Astrocyte (in vitro differentiated cells and primary cell): ENCODE measurements around the gene PUS7. TPM values are rescaled to one million over a fixed set of nuclear protein-coding genes. Genes with fewer than 3 reads are reported as not detected.
A peak's percentile ranks its signal among the peaks of the same experiment; 100 is the strongest.

Source experiments
- DNase-seq: peaks from one replicate; pipeline ENCODE4 v3.0.0-alpha.2; 2010; ENCODE audit warnings: low read depth
- FAIRE-seq: peaks from 2 replicates; lab custom pipeline; 2011; peaks lifted over from hg19 to GRCh38; lab: Jason Lieb, UNC
- H2AFZ ChIP-seq: 2 replicates; pipeline ENCODE4 v1.6.0; 2012; ENCODE audit warnings: low read depth, low read length, inconsistent platforms
- H3K27ac ChIP-seq: 2 replicates; pipeline ENCODE4 v1.5.1; 2011; ENCODE audit warnings: low read depth, low read length, inconsistent platforms
- H3K27me3 ChIP-seq: 2 replicates; pipeline ENCODE4 v1.6.0; 2011; ENCODE audit warnings: low read length, inconsistent platforms; ENCODE audit not compliant: insufficient read depth
- H3K36me3 ChIP-seq: 2 replicates; pipeline ENCODE4 v1.5.1; 2011; ENCODE audit warnings: low read length, inconsistent platforms; ENCODE audit not compliant: insufficient read depth
- H3K4me1 ChIP-seq: 2 replicates; pipeline ENCODE4 v1.5.1; 2011; ENCODE audit warnings: low read length, inconsistent platforms; ENCODE audit not compliant: insufficient read depth
- H3K4me2 ChIP-seq: 2 replicates; pipeline ENCODE4 v1.6.0; 2012; ENCODE audit warnings: low read length, inconsistent platforms
- H3K4me3 ChIP-seq: 2 replicates; pipeline ENCODE4 v1.5.1; 2011; ENCODE audit warnings: low read depth, mild to moderate bottlenecking, low read length, inconsistent platforms; ENCODE audit not compliant: insufficient read depth
- H3K79me2 ChIP-seq: 2 replicates; pipeline ENCODE4 v1.6.0; 2012; ENCODE audit warnings: mild to moderate bottlenecking, low read length, inconsistent platforms; ENCODE audit not compliant: insufficient read depth
- H3K9ac ChIP-seq: 2 replicates; pipeline ENCODE4 v1.6.0; 2012; ENCODE audit warnings: mild to moderate bottlenecking, low read length, inconsistent platforms
- H3K9me3 ChIP-seq: 2 replicates; pipeline ENCODE4 v1.5.1; 2012; ENCODE audit warnings: low read depth, mild to moderate bottlenecking, low read length, inconsistent platforms; ENCODE audit not compliant: insufficient read depth
- H4K20me1 ChIP-seq: 2 replicates; pipeline ENCODE4 v1.6.0; 2012; ENCODE audit warnings: low read length, inconsistent platforms; ENCODE audit not compliant: insufficient read depth
- H3K27ac Mint-ChIP-seq: one replicate; pipeline ENCODE4 v1.8.0; 2021; ENCODE audit warnings: mild to moderate bottlenecking, mixed read lengths; ENCODE audit not compliant: unreplicated experiment
- H3K27me3 Mint-ChIP-seq: one replicate; pipeline ENCODE4 v1.8.0; 2021; ENCODE audit warnings: low read depth, mixed read lengths; ENCODE audit not compliant: unreplicated experiment
- H3K36me3 Mint-ChIP-seq: one replicate; pipeline ENCODE4 v1.8.0; 2021; ENCODE audit warnings: low read depth, mixed read lengths; ENCODE audit not compliant: unreplicated experiment
- H3K4me1 Mint-ChIP-seq: one replicate; pipeline ENCODE4 v1.8.0; 2021; ENCODE audit warnings: low read depth, mixed read lengths; ENCODE audit not compliant: unreplicated experiment
- H3K4me3 Mint-ChIP-seq: one replicate; pipeline ENCODE4 v1.8.0; 2021; ENCODE audit warnings: mild to moderate bottlenecking, moderate library complexity, mixed read lengths; ENCODE audit not compliant: unreplicated experiment
- H3K9me3 Mint-ChIP-seq: one replicate; pipeline ENCODE4 v1.8.0; 2021; ENCODE audit warnings: mild to moderate bottlenecking, mixed read lengths; ENCODE audit not compliant: unreplicated experiment
- CTCF ChIP-seq: IDR thresholded peaks from 2 replicates; pipeline ENCODE4 v1.5.1; 2011; ENCODE audit warnings: low read depth, mild to moderate bottlenecking, inconsistent platforms, low read length, moderate library complexity; ENCODE audit not compliant: insufficient read depth
- EZH2 ChIP-seq: IDR thresholded peaks from 2 replicates; pipeline ENCODE4 v1.6.1; 2012; ENCODE audit warnings: mild to moderate bottlenecking, low read length, inconsistent platforms; ENCODE audit not compliant: insufficient read depth
- total RNA-seq: library from RNA; stranded (reverse); gene quantifications from 2 replicates; pipeline ENCODE4 v1.2.1, GENCODE V29; 2021

Gene PUS7
- total RNA-seq, 1 donor from 2014 or later = 29.5 TPM

GRCh38 chr7:105512926-105513526 is 9.0 kb downstream of the PUS7 start:
- peaks cover 9% of the 10 kb centered on the region for H3K4me1 Mint-ChIP-seq
- Histone ChIP-seq H2AFZ (no peak overlapping the region), H3K36me3 (peaks cover 4% of the 10 kb centered on the region), H3K27me3 (no peaks in the 10 kb centered on the region), H3K4me2 (no peak overlapping the region), H3K9ac (no peak overlapping the region), H3K4me3 (no peak overlapping the region), H4K20me1 (peaks cover 33% of the 10 kb centered on the region), H3K27ac (no peak overlapping the region), H3K79me2 (peaks cover 77% of the 10 kb centered on the region), H3K9me3 (no peaks in the 10 kb centered on the region), H3K4me1 (no peaks in the 10 kb centered on the region)
- no peak overlapping the region for H3K4me3 Mint-ChIP-seq
- H3K9me3 Mint-ChIP-seq = no peaks in the 10 kb centered on the region
- no peaks in the 10 kb centered on the region for H3K27me3 Mint-ChIP-seq
- FAIRE-seq = no peak
- DNase-seq = no peak
- no peak overlapping the region for H3K27ac Mint-ChIP-seq
- no peak for TF ChIP-seq EZH2
- no peak for TF ChIP-seq CTCF
- peaks cover 3% of the 10 kb centered on the region for H3K36me3 Mint-ChIP-seq

DNA sequence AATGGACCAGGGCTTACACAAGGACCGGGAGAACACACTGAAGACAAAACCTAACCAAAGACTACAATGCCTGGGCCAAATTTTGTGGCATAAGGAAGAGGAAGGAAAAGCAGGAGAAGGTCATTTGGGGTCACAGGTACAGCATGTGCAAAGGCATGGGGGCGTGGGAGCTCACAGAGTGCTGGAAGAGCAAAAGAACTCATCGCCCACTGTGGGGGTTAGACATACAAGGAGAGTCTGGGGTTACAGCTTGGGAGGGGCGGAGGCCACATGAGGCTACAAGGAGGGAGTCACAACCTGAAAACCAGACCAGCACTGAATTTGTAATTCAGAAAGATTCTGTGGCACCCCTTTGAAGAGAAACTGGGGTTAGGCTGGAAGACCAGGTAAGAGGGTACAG is 9.7 kb downstream of the PUS7 start:
- FAIRE-seq = no peak
- H3K27me3 ChIP-seq = no peaks in the 10 kb centered on the region
- Mint-ChIP-seq H3K9me3 (no peaks in the 10 kb centered on the region), H3K27me3 (no peaks in the 10 kb centered on the region), H3K36me3 (peaks cover 4% of the 10 kb centered on the region), H3K4me3 (peak overlapping the region; percentile 28), H3K4me1 (peaks cover 10% of the 10 kb centered on the region), H3K27ac (peak overlapping the region; percentile 60)
- no peak for DNase-seq
- no peaks in the 10 kb centered on the region for H3K4me1 ChIP-seq
- TF ChIP-seq EZH2 = no peak
- TF ChIP-seq CTCF = no peak
- no peak overlapping the region for H2AFZ ChIP-seq
- H3K4me3 ChIP-seq = no peak overlapping the region
- H4K20me1 ChIP-seq = peaks cover 29% of the 10 kb centered on the region
- H3K36me3 ChIP-seq = peaks cover 4% of the 10 kb centered on the region
- H3K79me2 ChIP-seq = peaks cover 73% of the 10 kb centered on the region
- H3K27ac ChIP-seq = no peak overlapping the region
- no peak overlapping the region for H3K9ac ChIP-seq
- no peaks in the 10 kb centered on the region for H3K9me3 ChIP-seq
- H3K4me2 ChIP-seq = no peak overlapping the region

DNA sequence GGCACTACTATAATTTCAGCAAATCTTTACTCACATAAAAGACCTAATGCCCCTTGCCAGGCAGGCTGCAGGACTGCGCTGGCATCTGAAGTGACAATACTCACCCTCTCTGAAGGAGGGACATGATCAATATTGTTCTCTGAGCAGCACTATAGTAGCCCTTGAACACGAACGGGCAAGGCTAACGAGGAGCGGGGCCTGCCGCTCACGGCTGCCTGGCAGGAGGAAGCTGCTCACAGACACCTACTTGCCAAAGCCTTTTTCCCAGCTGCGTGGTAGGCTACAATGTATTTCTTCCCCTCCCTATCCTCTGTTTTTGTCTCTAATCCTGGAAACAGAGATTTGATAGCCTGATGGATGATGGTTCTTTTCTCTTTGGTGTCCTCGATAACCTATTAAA is 19.9 kb downstream of the PUS7 start:
- no peaks in the 10 kb centered on the region for H3K79me2 ChIP-seq
- H2AFZ ChIP-seq = no peak overlapping the region
- H3K27ac ChIP-seq = no peak overlapping the region
- no peak for FAIRE-seq
- Mint-ChIP-seq H3K9me3 (no peaks in the 10 kb centered on the region), H3K4me3 (no peak overlapping the region), H3K27me3 (no peaks in the 10 kb centered on the region), H3K27ac (no peak overlapping the region), H3K4me1 (peaks cover 10% of the 10 kb centered on the region), H3K36me3 (peaks cover 16% of the 10 kb centered on the region)
- peaks cover under 1% of the 10 kb centered on the region for H3K4me1 ChIP-seq
- H4K20me1 ChIP-seq = peaks cover 2% of the 10 kb centered on the region
- peaks cover 27% of the 10 kb centered on the region for H3K36me3 ChIP-seq
- H3K4me2 ChIP-seq = no peak overlapping the region
- no peak overlapping the region for H3K9ac ChIP-seq
- H3K4me3 ChIP-seq = no peak overlapping the region
- no peaks in the 10 kb centered on the region for H3K27me3 ChIP-seq
- H3K9me3 ChIP-seq = no peaks in the 10 kb centered on the region
- TF ChIP-seq CTCF (no peak), EZH2 (no peak)
- no peak for DNase-seq
